Thyroid gland (tissue), 4 donors: Measurements from ENCODE around the gene CNTD1. TPM values are rescaled to one million over a fixed set of nuclear protein-coding genes. Genes with fewer than 3 reads are reported as not detected.
A peak's percentile ranks its signal among the peaks of the same experiment; 100 is the strongest.

Source experiments
- DNase-seq, 2 donors: peaks; one replicate each; pipeline ENCODE4 v3.0.0-alpha.2; 2019
- H3K27ac ChIP-seq, 3 donors: fragments of 200-600 bp; sonication (generic); 1 replicate in 2 of 3; 2 replicates in 1 of 3; pipeline ENCODE4 v1.5.1; 2016 to 2019; ENCODE audit warnings: mild to moderate bottlenecking in 1 of 3, moderate library complexity in 1 of 3
- H3K27me3 ChIP-seq: fragments of 200-600 bp; sonication (generic); one replicate; pipeline ENCODE4 v1.5.1; 2019
- H3K36me3 ChIP-seq, 2 donors: fragments of 200-600 bp; sonication (generic); one replicate each; pipeline ENCODE4 v1.5.1; 2016 to 2019
- H3K4me1 ChIP-seq, 2 donors: fragments of 200-600 bp; sonication (generic); one replicate each; pipeline ENCODE4 v1.5.1; 2017 to 2019
- H3K4me3 ChIP-seq, 3 donors: fragments of 200-600 bp; sonication (generic); replicated peaks in 1 of 3; 1 replicate in 2 of 3; 2 replicates in 1 of 3; pipeline ENCODE4 v1.5.1; 2016; ENCODE audit warnings: mild to moderate bottlenecking in 1 of 3
- H3K9me3 ChIP-seq: fragments of 200-600 bp; sonication (generic); one replicate; pipeline ENCODE4 v1.5.1; 2017
- CTCF ChIP-seq, 6 experiments: fragments of 200-600 bp in 3 of 6; fragments of 450-650 bp in 3 of 6; sonication (generic) in 3 of 6; IDR thresholded peaks; one replicate each; pipeline ENCODE4 v1.5.1; 2016 to 2019; ENCODE audit warnings: antibody characterized with exemption in 6 of 6, mild to moderate bottlenecking in 2 of 6, inconsistent platforms in 1 of 6, moderate library complexity in 1 of 6
- POLR2A ChIP-seq, 2 donors: fragments of 450-650 bp; IDR thresholded peaks; one replicate each; pipeline ENCODE4 v1.6.1; 2017; ENCODE audit warnings: antibody characterized with exemption in 2 of 2, mild to moderate bottlenecking in 2 of 2, moderate library complexity in 1 of 2
- WGBS, 2 donors: methylation state at CpG; one replicate each; pipeline ENCODE4 v1.1.5; 2017; 5-methylcytosine and 5-hydroxymethylcytosine counted together
- intact Hi-C: fragments of 100-400 bp; cut with DNase I; formaldehyde crosslinking; loops from one replicate; pipeline ENCODE4 v1.15.1; 2023
- total RNA-seq, 4 donors: library from RNA; depleted of rRNA; stranded (reverse); fragments of >200 nt; gene quantifications; one replicate each; pipeline ENCODE4 v1.2.3, GENCODE V29; 2016

CNTD1 gene
- total RNA-seq = under 1 TPM in 1 of 4 donors, not detected in 3; 0.27 TPM

- Histone ChIP-seq H3K36me3 (no peaks in the 10 kb centered on the region), H3K27ac (peak within 1 kb of the TSS in 2 of 3 donors; percentile 45 to 55), H3K27me3 (no peaks in the 10 kb centered on the region), H3K4me1 (peaks cover 8 to 16% of the 10 kb centered on the region in 2 donors), H3K4me3 (peak within 1 kb of the TSS; percentile 51 to 90 (median 70)), H3K9me3 (no peaks in the 10 kb centered on the region)
- DNase-seq = peak; percentile 77 to 84
- WGBS, 2 donors = 22 to 27% methylated on average over 49 to 62 of the region's 66 CpGs
- TF ChIP-seq CTCF (IDR thresholded peaks at IDR 0.05) (no peak), POLR2A (IDR thresholded peaks at IDR 0.05) (peak in 1 of 2 donors; percentile 35)
- intact Hi-C loops = no loop called here
Measured at GRCh38 chr17:42798383-42799380, at the start of gene CNTD1, which contains the start of gene COA3. Gene CNTD1, plus strand, starts transcription at chr17:42798861. Its CDS starts 207 bp downstream, at chr17:42799068. Gene COA3, minus strand, starts transcription at chr17:42798704. Its CDS starts 23 bp downstream, at chr17:42798681.

GRCh38 chr17:42748908-42749798 is 49.5 kb upstream of the CNTD1 start:
- intact Hi-C loops = no loop called here
- Histone ChIP-seq H3K27ac (peak overlapping the region; percentile 39 to 51 (median 44)), H3K4me1 (peaks cover 1 to 22% of the 10 kb centered on the region in 2 donors), H3K9me3 (no peaks in the 10 kb centered on the region), H3K27me3 (no peaks in the 10 kb centered on the region), H3K4me3 (no peak overlapping the region), H3K36me3 (no peaks in the 10 kb centered on the region)
- DNase-seq = no peak
- WGBS, 2 donors = 64 to 70% methylated on average over 11 of the region's 11 CpGs
- TF ChIP-seq CTCF (IDR thresholded peaks at IDR 0.05) (no peak), POLR2A (IDR thresholded peaks at IDR 0.05) (no peak)

GRCh38 chr17:42750739-42751344 is 47.8 kb upstream of the CNTD1 start:
- Histone ChIP-seq H3K27me3 (no peaks in the 10 kb centered on the region), H3K4me3 (no peak overlapping the region), H3K36me3 (no peaks in the 10 kb centered on the region), H3K4me1 (peaks cover 0 to 17% of the 10 kb centered on the region in 2 donors), H3K9me3 (no peaks in the 10 kb centered on the region), H3K27ac (peak overlapping the region; percentile 35 to 44 (median 36))
- TF ChIP-seq POLR2A (IDR thresholded peaks at IDR 0.05) (no peak), CTCF (IDR thresholded peaks at IDR 0.05) (no peak)
- DNase-seq = no peak
- WGBS, 2 donors = 34% methylated on average over 3 of the region's 3 CpGs
- intact Hi-C loops = no loop called here

- no peaks in the 10 kb centered on the region for H3K9me3 ChIP-seq
- peaks cover 0 to 17% of the 10 kb centered on the region in 2 donors for H3K4me1 ChIP-seq
- intact Hi-C loops = no loop called here
- no peak overlapping the region for H3K4me3 ChIP-seq
- H3K27ac ChIP-seq = peak overlapping the region in 1 of 3 donors; percentile 33
- no peaks in the 10 kb centered on the region for H3K27me3 ChIP-seq
- DNase-seq = no peak
- TF ChIP-seq POLR2A (IDR thresholded peaks at IDR 0.05) (no peak), CTCF (IDR thresholded peaks at IDR 0.05) (no peak)
- H3K36me3 ChIP-seq = no peaks in the 10 kb centered on the region
- WGBS, 2 donors = 87% methylated on average over 7 of the region's 7 CpGs
Measured at GRCh38 chr17:42751628-42752027, 47.0 kb upstream of the CNTD1 start.
